Breast epithelium (tissue), 4 donors: ENCODE results near the gene CDKN2A. TPM values are rescaled to one million over a fixed set of nuclear protein-coding genes. Genes with fewer than 3 reads are reported as not detected.

Source experiments
- DNase-seq, 2 donors: peaks; one replicate each; pipeline ENCODE4 v3.0.0-alpha.2; 2019; ENCODE audit warnings: low spot score in 2 of 2
- H3K27ac ChIP-seq, 2 donors: fragments of 200-600 bp; sonication (generic) in 1 of 2; one replicate each; pipeline ENCODE4 v1.5.1; 2016 to 2019; ENCODE audit warnings: mild to moderate bottlenecking in 1 of 2
- H3K27me3 ChIP-seq, 2 donors: fragments of 200-600 bp; sonication (generic) in 1 of 2; one replicate each; pipeline versions ENCODE4 v1.5.1 to v1.6.0; 2017 to 2019; ENCODE audit warnings: control low read depth in 1 of 2, mild to moderate bottlenecking in 1 of 2
- H3K36me3 ChIP-seq: fragments of 200-600 bp; one replicate; pipeline ENCODE4 v1.5.1; 2019
- H3K4me1 ChIP-seq, 2 donors: fragments of 200-600 bp; sonication (generic); one replicate each; pipeline ENCODE4 v1.5.1; 2016 to 2019; ENCODE audit warnings: control low read depth in 1 of 2
- H3K4me3 ChIP-seq, 3 donors: fragments of 200-600 bp; sonication (generic); 1 replicate in 2 of 3; 2 replicates in 1 of 3; pipeline ENCODE4 v1.5.1; 2016 to 2019; ENCODE audit warnings: mild to moderate bottlenecking in 3 of 3, moderate library complexity in 2 of 3
- H3K9me3 ChIP-seq, 2 donors: fragments of 200-600 bp; sonication (generic) in 1 of 2; one replicate each; pipeline ENCODE4 v1.5.1; 2016 to 2019; ENCODE audit warnings: control low read depth in 1 of 2
- CTCF ChIP-seq, 3 donors: fragments of 450-650 bp; IDR thresholded peaks; one replicate each; pipeline ENCODE4 v1.5.1; 2016 to 2017; ENCODE audit warnings: antibody characterized with exemption in 3 of 3, mild to moderate bottlenecking in 3 of 3, moderate library complexity in 3 of 3
- POLR2A ChIP-seq: fragments of 450-650 bp; IDR thresholded peaks from one replicate; pipeline ENCODE4 v1.6.1; 2016; ENCODE audit warnings: antibody characterized with exemption, mild to moderate bottlenecking, moderate library complexity
- POLR2AphosphoS5 ChIP-seq, 3 donors: sonication (generic); formaldehyde crosslinking; IDR thresholded peaks; one replicate each; pipeline ENCODE4 v1.6.1; 2017; ENCODE audit warnings: antibody characterized with exemption in 3 of 3
- intact Hi-C: fragments of 100-400 bp; cut with DNase I; formaldehyde crosslinking; loops from one replicate; pipeline ENCODE4 v1.15.1; 2023; ENCODE audit warnings: low total_unique reads
- total RNA-seq, 3 donors: library from RNA; depleted of rRNA; stranded (reverse); fragments of >200 nt; gene quantifications; one replicate each; pipeline ENCODE4 v1.1.0, GENCODE V29; 2016

The CDKN2A gene
- total RNA-seq, result 10 to 100 TPM in 1 of 3 donors, 1 to 10 TPM in 1, under 1 TPM in 1; 0.80 to 19.3 (median 3.5) TPM

- Histone ChIP-seq H3K27ac (peak within 1 kb of the TSS; percentile 56 to 81), H3K27me3 (peaks cover 0 to 27% of the 10 kb centered on the region in 2 donors), H3K4me1 (no peaks in the 10 kb centered on the region), H3K36me3 (no peaks in the 10 kb centered on the region), H3K4me3 (peak within 1 kb of the TSS; percentile 78 to 92 (median 80)), H3K9me3 (no peaks in the 10 kb centered on the region)
- no peak for DNase-seq
- intact Hi-C loops, result no loop called here
- TF ChIP-seq POLR2AphosphoS5 (IDR thresholded peaks at IDR 0.05), result no peak
- no peak for TF ChIP-seq POLR2A
- no peak for TF ChIP-seq CTCF (IDR thresholded peaks at IDR 0.05)
Measured at GRCh38 chr9:21993893-21994555, at the start of gene CDKN2A. Gene CDKN2A, minus strand, starts transcription at chr9:21994392.

GRCh38 chr9:22043928-22044327, 49.7 kb upstream of the CDKN2A start:
- Histone ChIP-seq H3K36me3 (no peaks in the 10 kb centered on the region), H3K27me3 (no peaks in the 10 kb centered on the region), H3K4me3 (no peak overlapping the region), H3K9me3 (no peaks in the 10 kb centered on the region), H3K4me1 (no peaks in the 10 kb centered on the region), H3K27ac (no peak overlapping the region)
- DNase-seq, result no peak
- TF ChIP-seq POLR2A (no peak), POLR2AphosphoS5 (IDR thresholded peaks at IDR 0.05) (no peak), CTCF (IDR thresholded peaks at IDR 0.05) (no peak)
- intact Hi-C loops, result no loop called here

GRCh38 chr9:22041775-22042174, 47.6 kb upstream of the CDKN2A start:
- no peaks in the 10 kb centered on the region for H3K27me3 ChIP-seq
- H3K4me3 ChIP-seq, result no peak overlapping the region
- no peaks in the 10 kb centered on the region for H3K4me1 ChIP-seq
- H3K9me3 ChIP-seq, result no peaks in the 10 kb centered on the region
- H3K27ac ChIP-seq, result peak overlapping the region in 1 of 2 donors; percentile 56
- H3K36me3 ChIP-seq, result no peaks in the 10 kb centered on the region
- intact Hi-C loops, result no loop called here
- DNase-seq, result peak in 1 of 2 donors; percentile 73
- no peak for TF ChIP-seq POLR2A
- TF ChIP-seq CTCF (IDR thresholded peaks at IDR 0.05), result no peak
- peak in 1 of 3 donors; percentile 33 for TF ChIP-seq POLR2AphosphoS5 (IDR thresholded peaks at IDR 0.05)

- Histone ChIP-seq H3K4me3 (no peak overlapping the region), H3K36me3 (no peaks in the 10 kb centered on the region), H3K27ac (peak overlapping the region in 1 of 2 donors; percentile 56), H3K4me1 (no peaks in the 10 kb centered on the region), H3K27me3 (no peaks in the 10 kb centered on the region), H3K9me3 (no peaks in the 10 kb centered on the region)
- TF ChIP-seq POLR2A, result no peak
- TF ChIP-seq POLR2AphosphoS5 (IDR thresholded peaks at IDR 0.05), result no peak
- no peak for TF ChIP-seq CTCF (IDR thresholded peaks at IDR 0.05)
- no peak for DNase-seq
- intact Hi-C loops, result no loop called here
Measured at GRCh38 chr9:22041344-22041743, 47.2 kb upstream of the CDKN2A start.

- Histone ChIP-seq H3K27ac (no peak overlapping the region), H3K4me3 (no peak overlapping the region), H3K9me3 (no peaks in the 10 kb centered on the region), H3K4me1 (no peaks in the 10 kb centered on the region), H3K36me3 (no peaks in the 10 kb centered on the region), H3K27me3 (no peaks in the 10 kb centered on the region)
- DNase-seq, result no peak
- TF ChIP-seq CTCF (IDR thresholded peaks at IDR 0.05) (no peak), POLR2A (no peak), POLR2AphosphoS5 (IDR thresholded peaks at IDR 0.05) (no peak)
- intact Hi-C loops, result no loop called here
Measured at GRCh38 chr9:22040760-22041159, 46.6 kb upstream of the CDKN2A start.
